H1 (cell line): ENCODE data around the gene WDR5.

Source experiments
- BRCA1 ChIP-seq: IDR thresholded peaks from 2 replicates; pipeline ENCODE4 v1.6.1; 2012; ENCODE audit warnings: low read depth, low read length, improper control_type of control experiment
- CEBPB ChIP-seq: IDR thresholded peaks from 2 replicates; pipeline ENCODE4 v1.6.1; 2012; ENCODE audit warnings: low read depth, low read length
- CTCF ChIP-seq, 3 experiments: IDR thresholded peaks; 1 replicate in 2 of 3; 2 replicates in 1 of 3; pipeline versions ENCODE4 v1.5.1 to v1.6.1; 2011; ENCODE audit warnings: low read length in 3 of 3, mild to moderate bottlenecking in 3 of 3, inconsistent platforms in 2 of 3, low read depth in 1 of 3, moderate library complexity in 1 of 3; ENCODE audit not compliant: insufficient read depth in 1 of 3; ENCODE audit errors: control extremely low read depth in 1 of 3
- EZH2 ChIP-seq: fragments of 200-600 bp; sonication (generic); IDR thresholded peaks from 2 replicates; pipeline ENCODE4 v1.7.1; 2012; ENCODE audit warnings: low read depth, mild to moderate bottlenecking, moderate library complexity, low read length, inconsistent platforms; ENCODE audit not compliant: severe bottlenecking
- FOSL1 ChIP-seq: IDR thresholded peaks from 2 replicates; pipeline ENCODE4 v1.6.1; 2011; ENCODE audit warnings: mild to moderate bottlenecking, low read depth, low read length, moderate library complexity; ENCODE audit not compliant: insufficient read depth
- GABPA ChIP-seq: IDR thresholded peaks from 2 replicates; pipeline ENCODE4 v1.6.1; 2011; ENCODE audit warnings: mild to moderate bottlenecking, low read length, moderate library complexity, borderline replicate concordance; ENCODE audit not compliant: insufficient read depth
- MAFK ChIP-seq: IDR thresholded peaks from 2 replicates; pipeline ENCODE4 v1.6.1; 2012; ENCODE audit warnings: low read depth, mild to moderate bottlenecking, improper control_type of control experiment, low read length
- RBBP5 ChIP-seq: IDR thresholded peaks from 2 replicates; pipeline ENCODE4 v1.7.1; 2012; ENCODE audit warnings: low read depth, mild to moderate bottlenecking, inconsistent platforms, low read length, moderate library complexity, borderline replicate concordance
- SIN3A ChIP-seq, 2 experiments: IDR thresholded peaks in 1 of 2; conservative IDR thresholded peaks in 1 of 2; 2 replicates each; pipeline ENCODE4 v1.6.1; 2011 to 2012; ENCODE audit warnings: low read length in 2 of 2, improper control_type of control experiment in 1 of 2, low read depth in 1 of 2, mild to moderate bottlenecking in 1 of 2

- TF ChIP-seq CTCF (IDR thresholded peaks at IDR 0.05; ENCODE audit: control extremely low read depth in 1 of 3, insufficient read depth in 1 of 3, low read depth in 1 of 3, low read length in 3 of 3) (no peak), MAFK (no peak), BRCA1 (no peak), SIN3A (conservative IDR thresholded peaks at IDR 0.05 in 1 of 2, IDR thresholded peaks at IDR 0.05 in 1 of 2; ENCODE audit: low read depth in 1 of 2, low read length in 2 of 2) (no peak), FOSL1 (no peak), GABPA (no peak), RBBP5 (no peak), CEBPB (peak; percentile 88), EZH2 (no peak)
These were observed 12.1 kb upstream of the WDR5 start for GRCh38 chr9:134123764-134124128.
